DMS153 (cell line): ENCODE results near the gene LZTR1.
"Not testable (repeated sequence)": the region's sequence is repeated elsewhere in the genome, so short reads cannot be mapped to it uniquely, and the experiment has no call there.

Source experiments
- DNase-seq: peaks from one replicate; lab custom pipeline; 2025; lab: John Stamatoyannopoulos, UW

LZTR1 gene

DNA sequence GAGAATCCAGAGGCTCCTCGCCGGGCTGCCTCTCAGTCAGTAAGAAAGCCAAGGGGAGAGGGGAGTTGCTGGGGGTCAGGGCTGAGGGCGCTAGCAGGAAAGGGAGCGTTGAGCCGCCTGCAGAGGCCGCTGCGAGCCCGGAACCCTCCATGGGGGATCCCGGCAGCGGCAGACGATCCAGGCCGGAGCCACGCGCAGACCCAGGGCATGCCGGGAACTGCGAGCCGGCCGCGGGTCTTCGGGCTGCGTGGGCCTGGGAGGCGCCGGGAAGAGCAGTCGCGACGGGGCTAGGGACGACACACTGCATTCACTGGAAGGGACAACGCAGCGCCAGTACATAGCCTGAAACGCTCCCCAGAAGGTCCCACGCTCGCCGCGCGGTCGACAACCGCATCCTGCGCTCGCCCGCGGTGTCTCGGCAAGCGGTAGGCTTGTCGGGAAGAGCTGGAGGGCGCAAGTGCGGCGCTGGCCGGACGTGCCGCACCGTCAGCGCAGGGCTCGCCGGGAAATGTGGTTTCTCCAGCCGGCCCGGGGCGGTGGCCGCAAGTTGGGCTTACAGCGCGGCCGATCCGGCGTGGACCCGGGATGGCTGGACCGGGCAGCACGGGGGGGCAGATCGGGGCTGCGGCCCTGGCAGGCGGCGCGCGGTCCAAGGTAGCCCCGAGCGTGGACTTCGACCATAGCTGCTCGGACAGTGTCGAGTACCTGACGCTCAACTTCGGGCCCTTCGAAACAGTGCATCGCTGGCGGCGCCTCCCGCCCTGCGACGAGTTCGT, at the start of gene LZTR1:
LZTR1 (plus strand) TSS at position 511 of the 776 bp plus-strand sequence; CDS start at position 586, 75 bp downstream.
- DNase-seq: peak; percentile 33

DNA sequence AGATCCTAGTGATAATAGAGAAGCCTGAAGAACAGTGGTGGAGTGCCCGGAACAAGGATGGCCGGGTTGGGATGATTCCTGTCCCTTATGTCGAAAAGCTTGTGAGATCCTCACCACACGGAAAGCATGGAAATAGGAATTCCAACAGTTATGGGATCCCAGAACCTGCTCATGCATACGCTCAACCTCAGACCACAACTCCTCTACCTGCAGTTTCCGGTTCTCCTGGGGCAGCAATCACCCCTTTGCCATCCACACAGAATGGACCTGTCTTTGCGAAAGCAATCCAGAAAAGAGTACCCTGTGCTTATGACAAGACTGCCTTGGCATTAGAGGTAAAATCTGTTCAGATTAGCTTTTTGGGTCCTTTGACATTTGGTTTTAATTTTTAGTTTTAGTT, 48.2 kb upstream of the LZTR1 start:
- DNase-seq: no peak

DNA sequence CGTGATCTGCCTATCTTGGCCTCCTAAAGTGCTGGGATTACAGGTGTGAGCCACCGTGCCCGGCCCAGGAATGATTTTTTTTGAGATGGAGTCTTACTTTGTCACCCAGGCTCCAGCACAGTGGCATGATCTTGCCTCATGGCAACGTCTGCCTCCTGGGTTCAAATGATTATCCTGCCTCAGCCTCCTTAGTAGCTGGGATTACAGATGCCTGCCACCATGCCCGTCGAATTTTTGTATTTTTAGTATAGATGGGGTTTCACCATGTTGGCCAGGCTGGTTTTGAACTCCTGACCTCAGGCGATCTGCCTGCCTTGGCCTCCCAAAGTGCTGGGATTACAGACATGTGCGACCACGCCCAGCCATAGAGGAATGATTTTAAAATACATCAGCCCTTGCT, 47.0 kb upstream of the LZTR1 start:
- not testable (repeated sequence) for DNase-seq

DNA sequence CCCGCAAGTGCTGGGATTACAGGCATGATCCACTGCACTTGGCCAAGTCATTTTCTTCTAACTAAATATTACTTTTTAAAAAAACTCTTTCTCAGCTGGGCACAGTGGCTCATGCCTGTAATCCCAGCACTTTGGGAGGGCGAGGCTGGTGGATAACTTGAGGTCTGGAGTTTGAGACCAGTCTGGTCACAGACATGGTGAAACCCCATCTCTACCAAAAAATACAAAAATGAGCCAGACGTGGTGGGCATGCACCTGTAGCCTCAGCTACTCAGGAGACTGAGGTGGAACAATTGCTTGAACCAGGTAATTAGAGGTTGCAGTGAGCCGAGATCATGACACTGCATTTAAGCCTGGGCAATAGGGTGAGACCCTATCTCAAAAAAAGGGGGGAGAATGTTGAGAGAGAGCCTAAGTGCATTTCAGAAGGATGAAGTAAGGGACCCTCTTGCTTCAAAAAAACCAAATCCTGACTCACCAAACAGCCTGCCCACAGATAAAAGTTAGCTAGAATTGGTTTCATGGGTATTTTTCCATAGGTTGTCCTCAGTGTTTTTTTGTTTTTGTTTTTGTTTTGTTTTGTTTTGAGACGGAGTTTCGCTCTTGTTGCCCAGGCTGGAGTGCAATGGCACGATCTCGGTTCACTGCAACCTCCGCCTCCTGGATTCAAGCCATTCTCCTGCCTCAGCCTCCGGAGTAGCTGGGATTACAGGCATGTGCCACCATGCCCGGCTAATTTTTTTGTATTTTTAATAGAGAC, 46.1 kb upstream of the LZTR1 start:
- DNase-seq: not testable (repeated sequence)

DNA sequence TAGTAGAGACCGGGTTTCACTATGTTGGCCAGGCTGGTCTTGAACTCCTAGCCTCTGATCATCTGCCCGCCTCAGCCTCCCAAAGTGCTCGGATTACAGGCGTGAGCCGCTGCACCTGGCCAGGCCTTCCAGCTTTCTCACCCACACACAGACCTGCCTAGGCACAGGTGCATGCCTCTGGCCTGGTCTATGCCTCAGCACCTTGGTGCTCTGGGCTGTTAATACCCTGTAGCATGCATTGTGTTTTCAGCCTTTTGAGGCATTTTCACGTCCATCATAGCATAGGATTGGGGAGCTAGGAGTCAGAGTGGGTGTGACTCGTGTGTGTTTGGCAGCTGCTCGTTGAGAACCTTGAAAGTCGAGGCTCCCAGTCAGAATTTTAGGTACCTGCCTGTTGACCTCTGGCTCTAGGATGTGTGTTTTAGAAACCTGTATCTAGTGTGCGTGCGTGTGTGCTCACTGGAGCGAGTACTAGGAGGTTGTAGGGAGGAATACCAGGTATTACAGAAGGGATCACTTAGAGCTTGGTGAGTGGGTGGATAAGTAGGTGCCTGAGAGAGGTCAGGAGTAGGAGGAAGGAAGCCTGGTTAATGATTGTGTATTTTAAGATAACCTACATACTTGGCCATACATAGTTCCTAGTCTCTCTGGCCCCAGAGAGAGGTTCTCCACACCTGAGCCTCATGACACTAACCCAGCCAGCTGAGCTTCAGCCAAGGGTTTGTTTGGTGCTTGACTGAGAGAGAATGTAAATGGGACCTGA, 44.9 kb upstream of the LZTR1 start:
- no peak for DNase-seq

DNA sequence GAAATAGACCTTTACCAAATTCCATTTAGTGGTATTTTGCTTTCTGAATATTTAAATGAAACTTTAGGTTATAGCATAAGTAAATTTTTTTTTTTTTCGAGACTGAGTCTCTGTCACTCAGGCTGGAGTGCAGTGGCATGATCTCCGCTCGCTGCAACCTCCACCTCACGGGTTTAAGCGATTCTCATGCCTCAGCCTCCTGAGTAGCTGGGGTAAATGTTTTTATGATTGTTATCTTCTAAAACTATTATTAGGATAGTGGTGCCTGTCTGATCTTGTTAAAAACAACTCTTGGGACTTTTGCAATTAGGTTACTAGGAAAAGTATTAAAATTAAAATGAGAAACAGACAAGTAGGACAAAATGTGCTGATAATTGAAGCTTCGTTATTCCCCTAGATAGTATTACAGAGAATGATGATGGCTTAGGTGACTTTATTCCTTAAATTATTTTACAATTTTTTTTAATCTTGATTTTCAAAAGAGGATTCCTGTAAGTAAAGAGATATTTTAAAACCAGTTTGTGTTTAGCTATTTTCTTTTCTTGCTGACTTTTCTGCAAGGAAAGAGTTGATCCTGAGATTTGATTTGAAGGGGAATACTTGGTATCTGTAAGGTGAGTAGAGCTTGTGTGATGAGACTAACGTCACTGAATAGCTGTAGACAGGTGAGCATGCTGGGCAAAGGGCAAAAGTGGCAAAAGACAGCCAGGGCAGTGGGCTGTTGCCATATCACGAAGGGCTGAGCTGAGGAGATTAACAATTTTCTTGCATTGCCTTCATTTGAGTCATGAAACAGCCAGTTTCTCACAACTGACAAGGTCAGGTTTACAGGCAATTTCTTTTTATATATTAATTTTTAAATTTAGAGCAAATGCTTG, 44.1 kb upstream of the LZTR1 start:
- DNase-seq: no peak

DNA sequence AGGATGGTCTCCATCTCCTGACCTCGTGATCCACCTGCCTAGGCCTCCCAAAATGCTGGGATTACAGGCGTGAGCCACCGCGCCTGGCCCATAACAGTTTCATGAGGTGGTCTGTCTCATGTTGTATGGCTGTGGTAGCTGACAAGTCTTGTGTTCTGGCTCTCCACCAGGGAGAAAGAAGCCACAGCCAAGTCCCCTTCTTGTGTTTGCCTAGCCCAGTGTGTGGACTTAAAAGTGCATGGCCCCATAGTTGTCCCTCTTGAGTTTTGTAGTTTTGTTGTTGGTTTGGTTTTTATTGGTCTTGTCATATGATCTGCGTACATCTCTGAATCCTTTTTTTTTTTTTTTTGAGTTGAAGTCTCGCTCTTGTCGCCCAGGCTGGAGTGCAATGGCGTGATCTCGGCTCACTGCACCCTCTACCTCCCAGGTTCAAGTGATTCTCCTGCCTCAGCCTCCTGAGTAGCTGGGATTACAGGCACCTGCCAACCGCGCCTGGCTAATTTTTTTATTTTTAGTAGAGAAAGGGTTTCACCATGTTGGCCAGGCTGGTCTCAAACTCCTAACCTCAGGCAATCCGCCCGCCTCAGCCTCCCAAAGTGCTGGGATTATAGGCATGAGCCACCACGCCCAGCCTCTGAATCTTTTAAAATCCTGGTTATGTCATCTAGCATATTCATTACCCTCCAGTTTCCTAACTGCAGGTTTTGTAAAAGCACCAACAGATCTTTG, 42.5 kb upstream of the LZTR1 start:
- not testable (repeated sequence) for DNase-seq

DNA sequence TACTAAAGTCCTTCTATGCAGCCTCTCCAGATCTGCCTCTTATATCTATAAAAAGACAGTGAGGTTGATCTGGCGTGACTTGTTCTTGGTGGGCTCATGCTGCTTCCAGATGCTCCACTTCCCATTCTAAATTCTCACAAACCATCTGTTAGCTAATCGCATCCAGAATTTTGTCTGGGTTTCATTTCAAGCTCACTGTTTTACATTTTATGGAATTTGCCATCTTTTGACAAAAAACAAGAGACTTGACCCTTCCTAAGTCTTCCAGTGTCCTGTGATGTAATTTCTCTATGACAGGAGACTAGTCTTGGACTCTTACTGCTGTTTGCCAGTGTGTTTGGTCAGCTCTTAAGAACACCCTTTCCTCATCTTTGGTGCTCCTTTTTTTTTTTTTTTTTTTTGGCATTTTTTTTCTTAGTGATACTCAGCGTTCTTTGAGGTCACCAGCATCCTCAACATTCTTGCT, 41.9 kb upstream of the LZTR1 start:
- no peak for DNase-seq

DNA sequence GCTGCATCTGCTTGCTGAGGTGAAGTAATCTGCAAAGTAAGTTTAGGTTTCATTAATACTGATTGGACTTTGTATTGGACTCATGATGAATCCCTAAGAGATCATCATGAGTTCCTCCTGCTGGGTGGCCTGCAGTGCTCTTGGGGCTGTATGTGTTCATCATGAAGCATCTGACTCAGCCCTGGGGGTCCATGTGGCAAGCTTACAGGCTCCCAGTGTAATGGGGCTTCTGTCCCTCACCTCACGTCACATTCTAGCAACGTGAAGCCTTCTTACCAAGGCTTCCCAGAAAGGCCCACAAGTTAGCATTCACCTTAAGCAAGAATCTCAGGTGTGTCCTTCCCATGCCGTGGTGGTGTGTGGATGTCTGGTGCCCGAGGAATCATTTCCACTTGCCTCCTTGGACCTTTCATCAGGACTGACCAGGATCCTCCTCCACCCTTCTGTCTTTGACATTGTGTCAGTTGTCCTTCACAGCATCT, 41.2 kb upstream of the LZTR1 start:
- no peak for DNase-seq

DNA sequence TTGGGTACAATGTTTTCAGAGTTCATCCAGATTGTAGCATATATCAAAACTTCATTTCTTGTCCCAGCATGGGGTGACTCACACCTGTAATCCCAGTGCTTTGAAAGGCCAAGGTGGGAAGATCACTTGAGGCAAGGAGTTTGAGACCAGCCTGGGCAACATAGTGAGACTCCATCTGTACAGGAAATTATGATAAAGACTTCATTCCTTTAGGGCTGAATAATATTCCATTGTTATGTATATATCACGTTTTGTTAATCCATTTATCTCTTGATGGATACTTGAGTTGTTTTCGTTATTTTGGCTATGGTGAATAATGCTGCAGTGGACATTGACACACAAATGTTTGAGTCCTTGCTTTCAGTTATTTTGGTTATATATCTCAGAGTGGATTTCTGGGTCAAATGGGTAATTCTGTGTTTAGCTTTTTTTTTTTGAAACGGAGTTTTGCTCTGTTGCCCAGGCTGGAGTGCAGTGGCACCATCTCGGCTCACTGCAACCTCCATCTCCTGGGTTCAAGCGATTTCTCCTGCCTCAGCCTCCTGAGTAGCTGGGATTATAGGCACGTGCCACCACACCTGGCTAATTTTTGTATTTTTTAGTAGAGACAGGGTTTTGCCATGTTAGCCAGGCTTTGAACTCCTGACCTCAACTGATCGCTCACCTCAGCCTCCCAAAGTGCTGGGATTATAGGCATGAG, 39.7 kb upstream of the LZTR1 start:
- not testable (repeated sequence) for DNase-seq

DNA sequence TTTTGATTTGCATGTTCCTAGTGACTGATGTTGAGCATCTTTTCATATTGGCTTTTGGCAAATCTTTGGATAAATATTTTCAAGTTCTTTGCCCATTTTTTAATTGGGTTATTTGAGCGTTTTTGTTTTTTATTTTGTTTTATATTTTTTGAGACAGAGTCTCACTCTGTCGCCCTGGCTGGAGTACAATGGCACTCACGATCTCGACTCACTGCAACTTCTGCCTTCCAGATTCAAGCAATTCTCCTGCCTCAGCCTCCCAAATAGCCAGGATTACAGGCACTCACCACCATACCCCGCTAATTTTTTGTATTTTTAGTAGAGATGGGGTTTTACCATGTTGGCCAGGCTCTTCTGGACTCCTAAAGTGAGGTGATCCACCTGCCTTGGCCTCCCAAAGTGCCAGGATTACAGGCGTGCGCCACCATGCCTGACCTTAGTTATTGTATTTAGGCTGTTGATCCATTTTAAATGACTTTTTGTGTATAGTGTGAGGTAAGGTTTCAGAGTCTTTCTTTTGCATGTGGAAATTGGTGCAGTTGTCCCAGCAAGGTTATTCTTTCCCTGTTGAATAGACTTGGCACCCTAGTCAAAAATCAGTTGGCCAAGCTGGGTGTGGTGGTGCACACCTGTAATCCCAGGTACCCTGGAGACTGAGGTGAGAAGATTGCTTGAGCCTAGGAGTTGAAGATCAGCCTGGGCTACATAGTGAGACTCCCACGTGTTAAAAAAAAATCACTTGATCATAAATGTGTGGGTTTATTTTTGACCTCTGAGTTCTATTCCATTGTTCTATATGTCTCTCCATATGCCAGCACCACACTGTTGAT, 38.8 kb upstream of the LZTR1 start:
- DNase-seq: no peak

DNA sequence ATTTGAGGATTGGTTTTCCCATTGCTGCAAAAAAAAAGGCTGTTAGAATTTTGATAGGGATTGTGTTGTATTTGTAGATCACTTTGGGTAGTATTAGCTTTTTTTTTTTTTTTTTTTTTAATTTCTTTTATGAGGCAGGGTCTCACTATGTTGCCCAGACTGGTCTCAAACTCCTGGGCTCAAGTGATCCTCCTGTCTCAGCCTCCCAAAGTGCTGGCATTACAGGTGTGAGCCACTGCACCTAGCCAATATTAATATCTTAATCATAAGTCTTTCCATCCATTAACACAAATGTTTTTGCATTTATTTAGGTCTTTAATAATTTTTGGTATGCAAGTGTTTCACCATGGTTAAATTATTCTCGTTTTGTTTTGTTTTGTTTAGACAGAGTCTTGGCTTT, 38.1 kb upstream of the LZTR1 start:
- DNase-seq: no peak

DNA sequence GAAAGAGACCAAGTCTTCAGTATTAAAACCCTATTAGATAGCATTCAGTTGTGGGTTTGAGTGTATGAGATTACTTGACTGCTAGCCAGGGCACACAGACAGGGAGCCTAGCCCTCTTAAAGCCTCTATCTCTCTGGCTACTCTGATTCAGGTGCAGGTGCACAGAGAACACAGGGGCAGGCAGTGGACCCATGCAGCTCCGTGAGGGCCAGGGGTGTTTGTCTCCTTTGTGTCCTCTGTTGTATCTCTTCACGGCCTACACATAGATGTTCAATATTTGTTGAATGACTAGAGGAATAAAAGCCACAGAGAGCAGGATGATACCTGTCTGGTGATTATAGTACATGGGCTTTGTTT, 36.5 kb upstream of the LZTR1 start:
- no peak for DNase-seq

DNA sequence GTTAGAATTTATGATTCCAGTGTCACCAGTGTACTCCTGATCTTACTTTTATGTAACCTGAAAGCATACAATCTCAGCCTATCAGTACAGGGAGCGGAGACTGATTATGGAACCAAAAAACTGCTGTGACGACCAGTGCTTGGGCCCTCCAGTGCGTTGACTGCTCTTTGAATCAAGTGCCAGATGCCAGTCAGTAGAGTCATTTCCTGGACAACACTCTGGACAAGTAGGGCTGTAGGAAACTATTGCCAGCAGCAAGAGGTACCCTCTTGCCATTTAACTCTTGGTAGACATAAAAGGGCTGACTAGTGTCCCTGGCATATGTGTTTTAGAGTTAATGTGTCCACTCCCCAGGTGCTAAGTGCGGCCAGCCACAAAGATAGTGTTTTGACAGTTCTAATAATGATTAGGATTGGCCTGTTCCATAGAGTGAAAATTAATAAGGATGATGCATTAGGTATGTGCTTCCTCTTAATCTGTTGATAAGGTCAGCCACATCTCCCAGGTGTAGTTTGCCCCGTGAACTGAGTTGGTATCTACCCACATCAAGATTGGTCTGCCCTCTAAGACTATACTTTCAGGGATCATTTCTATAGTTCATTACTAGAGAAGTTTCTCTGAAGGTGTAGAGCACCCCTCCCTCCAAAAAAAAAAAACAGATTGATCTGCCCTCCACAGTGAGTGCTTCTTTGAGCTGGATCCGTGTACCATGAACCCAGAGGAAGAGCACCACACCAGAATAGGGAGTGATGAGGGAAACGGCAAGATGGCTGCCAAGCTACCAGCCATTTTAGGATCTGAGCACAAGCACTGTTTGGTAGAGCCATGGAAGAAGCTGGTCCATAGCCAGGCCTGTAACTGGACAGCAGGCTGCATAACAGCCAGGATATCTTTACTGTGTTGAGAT, 35.8 kb upstream of the LZTR1 start:
- no peak for DNase-seq

DNA sequence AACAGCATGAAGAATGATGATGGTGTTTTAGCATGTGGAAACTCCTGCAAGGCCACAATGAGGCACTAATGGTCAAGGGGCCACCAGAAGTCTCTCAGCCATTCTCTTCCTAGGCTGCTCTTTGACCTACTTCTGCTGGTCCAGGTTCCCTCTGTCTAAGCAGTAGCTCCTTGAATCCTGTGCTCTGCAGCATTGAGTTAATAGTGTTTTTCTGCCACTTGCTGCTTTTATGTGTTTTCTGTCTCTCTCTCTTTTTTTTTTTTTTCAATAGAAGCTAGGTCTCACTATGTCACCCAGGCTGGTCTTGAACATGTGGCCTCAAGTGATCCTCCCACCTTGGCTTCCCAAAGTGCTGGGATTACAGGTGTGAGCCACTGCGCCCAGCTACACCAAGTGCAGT, 35.1 kb upstream of the LZTR1 start:
- no peak for DNase-seq

DNA sequence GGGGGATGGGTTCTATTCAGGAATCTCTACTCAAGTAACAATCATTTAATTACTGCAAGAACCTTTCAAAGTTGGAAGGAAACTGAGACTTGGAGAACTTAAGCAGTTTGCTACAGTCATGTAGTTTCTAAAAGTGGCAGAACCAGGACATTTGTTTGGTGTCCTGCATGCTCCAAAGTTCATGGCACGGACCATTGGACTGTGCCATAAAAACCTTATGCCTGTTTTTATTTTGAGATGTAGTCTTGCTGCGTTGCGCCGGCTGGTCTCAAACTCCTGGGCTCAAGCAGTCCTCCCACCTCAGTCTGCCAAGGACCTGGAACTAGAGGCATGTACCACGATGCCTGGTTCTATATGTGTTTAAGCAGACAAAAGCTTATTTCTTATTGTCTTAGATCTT, 33.6 kb upstream of the LZTR1 start:
- no peak for DNase-seq

DNA sequence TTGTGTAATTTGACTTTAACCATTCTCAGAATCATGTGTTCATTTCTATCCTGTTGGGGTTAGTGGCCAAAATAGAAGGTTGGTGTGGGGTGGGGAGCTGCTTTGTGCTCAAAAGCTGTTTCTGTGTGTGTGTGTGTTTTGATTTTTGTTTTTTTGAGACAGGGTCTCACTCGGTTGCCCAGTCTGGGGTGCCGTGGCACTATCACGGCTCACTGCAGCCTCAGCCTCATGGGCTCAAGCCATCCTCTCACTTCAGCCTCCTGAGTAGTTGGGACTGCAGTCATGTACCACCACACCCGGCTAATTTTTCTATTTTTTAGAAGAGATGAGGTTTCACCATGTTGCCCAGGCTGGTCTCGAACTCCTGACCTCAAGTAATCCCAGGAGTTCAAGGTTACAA, 33.1 kb upstream of the LZTR1 start:
- DNase-seq: no peak

DNA sequence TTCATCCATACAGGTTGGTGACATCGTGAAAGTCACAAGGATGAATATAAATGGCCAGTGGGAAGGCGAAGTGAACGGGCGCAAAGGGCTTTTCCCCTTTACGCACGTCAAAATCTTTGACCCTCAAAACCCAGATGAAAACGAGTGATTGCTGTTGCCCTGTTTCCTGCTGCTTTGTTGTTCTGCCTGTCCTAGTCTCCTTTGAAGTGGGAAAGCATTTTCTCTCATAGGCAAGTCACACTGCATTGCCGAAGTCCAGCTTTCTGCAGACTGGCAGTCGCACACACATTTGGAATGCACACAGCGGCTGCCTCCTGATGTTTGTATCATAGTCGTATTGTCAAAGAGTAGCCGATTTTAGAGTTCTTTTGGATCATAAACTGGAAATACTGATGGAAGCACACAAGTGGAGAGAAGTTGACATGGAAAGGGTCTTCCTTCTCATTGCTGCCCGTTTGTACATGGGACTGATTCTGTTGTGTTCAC, 32.4 kb upstream of the LZTR1 start:
- no peak for DNase-seq
